SU-DHL-6 (cell line): Measurements from ENCODE around the gene LRRC1.
"Not testable (repeated sequence)": the region's sequence is repeated elsewhere in the genome, so short reads cannot be mapped to it uniquely, and the experiment has no call there.

Experiments
- H2AFZ ChIP-seq: fragments of 200-600 bp; sonication (generic); 2 replicates; pipeline ENCODE4 v1.6.1; 2014; ENCODE audit warnings: low read depth, mild to moderate bottlenecking, moderate library complexity, mixed read lengths, antibody characterized with exemption, low read length; ENCODE audit not compliant: severe bottlenecking
- H3F3A ChIP-seq: fragments of 200-600 bp; shearing (Covaris generic); 2 replicates; pipeline ENCODE4 v1.6.0; 2016; ENCODE audit warnings: antibody characterized with exemption, mild to moderate bottlenecking; ENCODE audit not compliant: insufficient read depth
- H3K27ac ChIP-seq: fragments of 200-600 bp; sonication (generic); 2 replicates; pipeline ENCODE4 v1.5.1; 2016; ENCODE audit warnings: low read depth, mild to moderate bottlenecking, low read length, moderate library complexity, mixed read lengths
- H3K27me3 ChIP-seq: fragments of 200-600 bp; sonication (generic), shearing (Covaris generic); 2 replicates; pipeline ENCODE4 v1.6.0; 2014; ENCODE audit warnings: mild to moderate bottlenecking, low read length
- H3K36me3 ChIP-seq: fragments of 200-600 bp; sonication (generic); 2 replicates; pipeline ENCODE4 v1.6.1; 2014; ENCODE audit warnings: mild to moderate bottlenecking, low read length, mixed read lengths
- H3K4me2 ChIP-seq: fragments of 300-600, 200-600 bp; shearing (Covaris generic), sonication (generic); 2 replicates; pipeline ENCODE4 v1.6.0; 2014; ENCODE audit warnings: low read length, low read depth, mild to moderate bottlenecking; ENCODE audit not compliant: poor library complexity, severe bottlenecking
- H3K4me3 ChIP-seq: fragments of 200-600 bp; sonication (generic); 2 replicates; pipeline ENCODE4 v1.5.1; 2014; ENCODE audit warnings: antibody characterized with exemption, low read length, mild to moderate bottlenecking, mixed read lengths; ENCODE audit not compliant: insufficient read depth, poor library complexity, severe bottlenecking
- H3K79me2 ChIP-seq: fragments of 200-600 bp; sonication (generic); 2 replicates; pipeline ENCODE4 v1.6.1; 2014; ENCODE audit warnings: mild to moderate bottlenecking, low read length, moderate library complexity; ENCODE audit not compliant: insufficient read depth
- H3K9ac ChIP-seq: fragments of 200-600 bp; sonication (generic); 2 replicates; pipeline ENCODE4 v1.7.0; 2014; ENCODE audit warnings: mild to moderate bottlenecking, low read length
- H3K9me2 ChIP-seq: fragments of 200-600 bp; sonication (generic); replicated peaks from 2 replicates; pipeline ENCODE4 v1.6.1; 2014; ENCODE audit warnings: low read length; ENCODE audit not compliant: insufficient read depth
- H3K9me3 ChIP-seq: fragments of 200-600 bp; sonication (generic); 2 replicates; pipeline ENCODE4 v1.6.1; 2014; ENCODE audit warnings: low read length, mixed read lengths; ENCODE audit not compliant: insufficient read depth
- H4K20me1 ChIP-seq: fragments of 200-600 bp; sonication (generic); 2 replicates; pipeline ENCODE4 v1.6.1; 2014; ENCODE audit warnings: low read depth, mild to moderate bottlenecking, antibody characterized with exemption, low read length, moderate library complexity, mixed read lengths
- CTCF ChIP-seq: fragments of 200-600 bp; sonication (generic); IDR thresholded peaks from one replicate; pipeline ENCODE4 v1.5.1; 2017; ENCODE audit warnings: antibody characterized with exemption, mild to moderate bottlenecking, low read length, moderate library complexity; ENCODE audit not compliant: insufficient read depth, poor library complexity, severe bottlenecking
- EZH2phosphoT487 ChIP-seq: fragments of 200-600 bp; sonication (generic), shearing (Covaris generic); conservative IDR thresholded peaks from 2 replicates; pipeline ENCODE4 v1.6.1; 2018; ENCODE audit warnings: mild to moderate bottlenecking, antibody characterized with exemption, low read length, moderate library complexity, mixed read lengths

LRRC1 gene

GRCh38 chr6:53770780-53771249 lies 24.0 kb upstream of the LRRC1 start:
- Histone ChIP-seq H3K27ac (no peak overlapping the region), H3K9me2 (no peaks in the 10 kb centered on the region), H3K79me2 (no peaks in the 10 kb centered on the region), H3F3A (no peaks in the 10 kb centered on the region), H3K9ac (no peak overlapping the region), H4K20me1 (no peaks in the 10 kb centered on the region), H3K4me2 (no peak overlapping the region), H2AFZ (no peak overlapping the region), H3K27me3 (peaks cover 3% of the 10 kb centered on the region; the same call in 1 of the 2 replicates), H3K4me3 (no peak overlapping the region), H3K9me3 (no peaks in the 10 kb centered on the region), H3K36me3 (no peaks in the 10 kb centered on the region)
- TF ChIP-seq CTCF, result no peak
- TF ChIP-seq EZH2phosphoT487, result no peak

- no peak overlapping the region for H3K4me3 ChIP-seq
- peaks cover 3% of the 10 kb centered on the region; the same call in 1 of the 2 replicates for H3K27me3 ChIP-seq
- no peak overlapping the region for H3K9ac ChIP-seq
- no peak overlapping the region for H3K4me2 ChIP-seq
- TF ChIP-seq CTCF, result no peak
- no peak for TF ChIP-seq EZH2phosphoT487
- H3K9me2 ChIP-seq, result no peaks in the 10 kb centered on the region
- no peaks in the 10 kb centered on the region for H3K9me3 ChIP-seq
- no peaks in the 10 kb centered on the region for H4K20me1 ChIP-seq
- no peak overlapping the region for H2AFZ ChIP-seq
- H3K79me2 ChIP-seq, result no peaks in the 10 kb centered on the region
- no peaks in the 10 kb centered on the region for H3F3A ChIP-seq
- H3K36me3 ChIP-seq, result no peaks in the 10 kb centered on the region
- no peak overlapping the region for H3K27ac ChIP-seq
Observed at GRCh38 chr6:53771785-53772624, 22.8 kb upstream of the LRRC1 start.

GRCh38 chr6:53773044-53773696 lies 21.6 kb upstream of the LRRC1 start:
- Histone ChIP-seq H4K20me1 (no peaks in the 10 kb centered on the region), H3K4me3 (no peak overlapping the region), H3F3A (no peaks in the 10 kb centered on the region), H3K9ac (no peak overlapping the region), H3K9me2 (no peaks in the 10 kb centered on the region), H3K9me3 (no peaks in the 10 kb centered on the region), H3K36me3 (no peaks in the 10 kb centered on the region), H3K4me2 (no peak overlapping the region), H3K27me3 (peaks cover 3% of the 10 kb centered on the region; the same call in 1 of the 2 replicates), H3K79me2 (no peaks in the 10 kb centered on the region), H3K27ac (no peak overlapping the region), H2AFZ (no peak overlapping the region)
- no peak for TF ChIP-seq CTCF
- no peak for TF ChIP-seq EZH2phosphoT487

GRCh38 chr6:53776152-53776551 lies 18.7 kb upstream of the LRRC1 start:
- not testable (repeated sequence) for H3K4me3 ChIP-seq, H4K20me1 ChIP-seq, H3K9me3 ChIP-seq, H3K4me2 ChIP-seq, H3K27me3 ChIP-seq, H3K79me2 ChIP-seq, H3K36me3 ChIP-seq, H3K27ac ChIP-seq, H2AFZ ChIP-seq, H3K9me2 ChIP-seq, H3F3A ChIP-seq, H3K9ac ChIP-seq

- H3K4me2 ChIP-seq, H3K4me3 ChIP-seq, H3K79me2 ChIP-seq, H3K27me3 ChIP-seq, H3F3A ChIP-seq, H3K9me3 ChIP-seq, H3K9me2 ChIP-seq, H3K27ac ChIP-seq, H2AFZ ChIP-seq, H3K9ac ChIP-seq, H3K36me3 ChIP-seq, H4K20me1 ChIP-seq: not testable (repeated sequence)
Observed at GRCh38 chr6:53784991-53785390, 9.8 kb upstream of the LRRC1 start.
